GM23338 (cell line): ENCODE data around the gene VILL. TPM values are rescaled to one million over a fixed set of nuclear protein-coding genes. Genes with fewer than 3 reads are reported as not detected.

Experiments used
- ATAC-seq: fragments of 200-7000 bp; cut with Tn5 transposase; 3 replicates; pipeline ENCODE4 v1.9.1; 2020
- DNase-seq: peaks from one replicate; pipeline ENCODE4 v3.0.0-alpha.2; 2015; ENCODE audit warnings: low spot score
- H2AFZ ChIP-seq: fragments of 200-600 bp; sonication (generic); 2 replicates; pipeline ENCODE4 v1.8.0; 2016; ENCODE audit warnings: antibody characterized with exemption, mild to moderate bottlenecking, moderate library complexity
- H3F3A ChIP-seq: fragments of 200-600 bp; sonication (generic); replicated peaks from 2 replicates; pipeline ENCODE4 v1.8.0; 2017; ENCODE audit warnings: antibody characterized with exemption, mixed run types, low read depth
- H3K27ac ChIP-seq: fragments of 200-600 bp; sonication (generic); 2 replicates; pipeline ENCODE4 v1.6.1; 2016; ENCODE audit warnings: low read depth
- H3K27me3 ChIP-seq: fragments of 200-600 bp; sonication (generic); 2 replicates; pipeline ENCODE4 v1.8.0; 2016; ENCODE audit warnings: mild to moderate bottlenecking, mixed run types, moderate library complexity; ENCODE audit not compliant: insufficient read depth
- H3K36me3 ChIP-seq: fragments of 200-600 bp; sonication (generic); 2 replicates; pipeline ENCODE4 v1.8.0; 2016; ENCODE audit warnings: mild to moderate bottlenecking; ENCODE audit not compliant: insufficient read depth
- H3K4me1 ChIP-seq: fragments of 200-600 bp; sonication (generic); 2 replicates; pipeline ENCODE4 v1.8.0; 2016; ENCODE audit warnings: mild to moderate bottlenecking, moderate library complexity; ENCODE audit not compliant: insufficient read depth
- H3K4me2 ChIP-seq: fragments of 200-600 bp; sonication (generic); 2 replicates; pipeline ENCODE4 v1.7.1; 2017; ENCODE audit warnings: mixed run types
- H3K4me3 ChIP-seq: fragments of 200-600 bp; sonication (generic); 2 replicates; pipeline ENCODE4 v1.6.1; 2016; ENCODE audit warnings: mixed run types
- H3K79me2 ChIP-seq: fragments of 200-600 bp; sonication (generic); replicated peaks from 2 replicates; pipeline ENCODE4 v1.8.0; 2017; ENCODE audit warnings: mild to moderate bottlenecking; ENCODE audit not compliant: insufficient read depth
- H3K9me2 ChIP-seq: fragments of 200-600 bp; sonication (generic); 2 replicates; pipeline ENCODE4 v1.8.0; 2017; ENCODE audit not compliant: insufficient read depth
- H4K20me1 ChIP-seq: fragments of 200-600 bp; sonication (generic); replicated peaks from 2 replicates; pipeline ENCODE4 v1.8.0; 2017; ENCODE audit warnings: mild to moderate bottlenecking; ENCODE audit not compliant: insufficient read depth
- H3K27ac Mint-ChIP-seq: 2 replicates; pipeline ENCODE4 v1.8.0; 2020; ENCODE audit warnings: inconsistent platforms, mild to moderate bottlenecking, moderate library complexity, mixed read lengths
- H3K27me3 Mint-ChIP-seq: 3 replicates; pipeline ENCODE4 v1.8.0; 2022; ENCODE audit warnings: low read depth, mild to moderate bottlenecking, moderate library complexity, mixed read lengths, inconsistent platforms; ENCODE audit not compliant: insufficient read depth, poor library complexity
- H3K36me3 Mint-ChIP-seq: 3 replicates; pipeline ENCODE4 v1.8.0; 2021; ENCODE audit warnings: low read depth, mild to moderate bottlenecking, inconsistent platforms, moderate library complexity, mixed read lengths
- H3K4me1 Mint-ChIP-seq: 3 replicates; pipeline ENCODE4 v1.8.0; 2020; ENCODE audit warnings: mild to moderate bottlenecking, inconsistent platforms, mixed read lengths
- H3K4me3 Mint-ChIP-seq: 3 replicates; pipeline ENCODE4 v1.8.0; 2021; ENCODE audit warnings: moderate library complexity, mild to moderate bottlenecking, inconsistent platforms, mixed read lengths
- H3K9me3 Mint-ChIP-seq: 3 replicates; pipeline ENCODE4 v1.8.0; 2020; ENCODE audit warnings: moderate library complexity, mild to moderate bottlenecking, inconsistent platforms, mixed read lengths
- CREB1 ChIP-seq: fragments of 250-450 bp; sonication (Bioruptor Pico); IDR thresholded peaks from 2 replicates; pipeline ENCODE4 v1.5.0; 2020; ENCODE audit warnings: low read depth, mild to moderate bottlenecking, moderate library complexity
- CTCF ChIP-seq, 2 experiments: fragments of 200-600 bp in 1 of 2; sonication (generic) in 1 of 2; conservative IDR thresholded peaks; 2 replicates each; pipeline versions ENCODE4 v1.5.1 to v1.6.1; 2016 to 2017; ENCODE audit warnings: antibody characterized with exemption in 2 of 2, low read depth in 2 of 2, mild to moderate bottlenecking in 2 of 2, moderate library complexity in 1 of 2
- ETS1 ChIP-seq: IDR thresholded peaks from 2 replicates; pipeline ENCODE4 v1.6.1; 2016; ENCODE audit warnings: antibody characterized with exemption
- EZH2 ChIP-seq: fragments of 200-600 bp; sonication (generic); IDR thresholded peaks from one replicate; pipeline ENCODE4 v1.8.0; 2017; ENCODE audit warnings: antibody characterized with exemption, mild to moderate bottlenecking, low read depth; ENCODE audit not compliant: unreplicated experiment
- EZH2phosphoT487 ChIP-seq: fragments of 200-600 bp; sonication (generic); IDR thresholded peaks from one replicate; pipeline ENCODE4 v1.8.1; 2018; ENCODE audit warnings: antibody characterized with exemption; ENCODE audit not compliant: unreplicated experiment
- JUNB ChIP-seq: IDR thresholded peaks from one replicate; pipeline ENCODE4 v1.6.1; 2016; ENCODE audit warnings: antibody characterized with exemption; ENCODE audit not compliant: unreplicated experiment
- NANOG ChIP-seq: IDR thresholded peaks from 2 replicates; pipeline ENCODE4 v1.6.1; 2016; ENCODE audit warnings: antibody characterized with exemption, borderline replicate concordance
- POLR2AphosphoS5 ChIP-seq: IDR thresholded peaks from 2 replicates; pipeline ENCODE4 v1.6.1; 2016; ENCODE audit warnings: antibody characterized with exemption, low read depth
- REST ChIP-seq: IDR thresholded peaks from one replicate; pipeline ENCODE4 v1.6.1; 2018; ENCODE audit warnings: antibody characterized with exemption; ENCODE audit not compliant: unreplicated experiment
- STAT1 ChIP-seq: IDR thresholded peaks from one replicate; pipeline ENCODE4 v1.6.1; 2016; ENCODE audit warnings: antibody characterized with exemption; ENCODE audit not compliant: unreplicated experiment
- ZNF114 ChIP-seq: fragments of 250-450 bp; sonication (Bioruptor Pico); IDR thresholded peaks from 2 replicates; pipeline ENCODE4 v1.5.0; 2020; ENCODE audit warnings: mild to moderate bottlenecking, moderate library complexity
- ZNF331 ChIP-seq: fragments of 250-450 bp; sonication (Bioruptor Pico); IDR thresholded peaks from 2 replicates; pipeline ENCODE4 v1.5.0; 2020; ENCODE audit warnings: low read depth, mild to moderate bottlenecking, moderate library complexity
- ZNF462 ChIP-seq: fragments of 250-450 bp; sonication (Bioruptor Pico); IDR thresholded peaks from 2 replicates; pipeline ENCODE4 v1.5.0; 2020; ENCODE audit warnings: mild to moderate bottlenecking, moderate library complexity
- polyA plus RNA-seq: library from polyadenylated mRNA; unstranded; fragments of >200 nt; fragmentation: Nextera tagmentation; extraction: Ambion mirVana; gene quantifications from 2 replicates; pipeline ENCODE4 v1.2.1, GENCODE V29; 2016
- total RNA-seq: library from RNA; depleted of rRNA; stranded (reverse); fragments of >200 nt; shearing (Covaris generic); gene quantifications from 2 replicates; pipeline ENCODE4 v1.2.3, GENCODE V29; 2014

Gene VILL
- total and polyA plus RNA-seq, 2 experiments from 2014 or later = 2.7 to 9.8 TPM

GRCh38 chr3:37956723-37957538, 33.7 kb upstream of the VILL start:
- ATAC-seq (no peak), DNase-seq (no peak)
- Histone ChIP-seq H3F3A (no peaks in the 10 kb centered on the region), H3K4me2 (0 out of 2 replicates have a peak overlapping the region, but pooled peaks have one; percentile 8), H3K36me3 (no peaks in the 10 kb centered on the region), H3K79me2 (no peaks in the 10 kb centered on the region), H2AFZ (no peak overlapping the region), H3K9me2 (no peaks in the 10 kb centered on the region), H3K27me3 (no peaks in the 10 kb centered on the region), H4K20me1 (no peaks in the 10 kb centered on the region), H3K4me3 (no peak overlapping the region), H3K27ac (peak overlapping the region; percentile 51), H3K4me1 (peaks cover 27% of the 10 kb centered on the region)
- no peak overlapping the region for H3K4me3 Mint-ChIP-seq
- peaks cover 8% of the 10 kb centered on the region for H3K36me3 Mint-ChIP-seq
- no peaks in the 10 kb centered on the region for H3K9me3 Mint-ChIP-seq
- TF ChIP-seq JUNB (no peak), STAT1 (no peak), ZNF331 (CRISPR knock-in tag) (no peak), ETS1 (no peak), ZNF462 (CRISPR knock-in tag) (no peak), ZNF114 (no peak), EZH2 (no peak), POLR2AphosphoS5 (no peak), REST (no peak), CTCF (conservative IDR thresholded peaks at IDR 0.05; ENCODE audit: low read depth in 2 of 2) (no peak), EZH2phosphoT487 (no peak), NANOG (no peak), CREB1 (CRISPR knock-in tag) (no peak)
- peaks cover 26% of the 10 kb centered on the region for H3K4me1 Mint-ChIP-seq
- peaks cover 8% of the 10 kb centered on the region for H3K27me3 Mint-ChIP-seq
- H3K27ac Mint-ChIP-seq = peak overlapping the region; percentile 70
